NCI-H2227 (cell line): Measurements from ENCODE around the gene CPLANE1.

ENCODE experiments used
- DNase-seq: peaks from one replicate; lab custom pipeline; 2025; ENCODE audit not compliant: unreplicated experiment; lab: John Stamatoyannopoulos, UW

Gene CPLANE1

DNA sequence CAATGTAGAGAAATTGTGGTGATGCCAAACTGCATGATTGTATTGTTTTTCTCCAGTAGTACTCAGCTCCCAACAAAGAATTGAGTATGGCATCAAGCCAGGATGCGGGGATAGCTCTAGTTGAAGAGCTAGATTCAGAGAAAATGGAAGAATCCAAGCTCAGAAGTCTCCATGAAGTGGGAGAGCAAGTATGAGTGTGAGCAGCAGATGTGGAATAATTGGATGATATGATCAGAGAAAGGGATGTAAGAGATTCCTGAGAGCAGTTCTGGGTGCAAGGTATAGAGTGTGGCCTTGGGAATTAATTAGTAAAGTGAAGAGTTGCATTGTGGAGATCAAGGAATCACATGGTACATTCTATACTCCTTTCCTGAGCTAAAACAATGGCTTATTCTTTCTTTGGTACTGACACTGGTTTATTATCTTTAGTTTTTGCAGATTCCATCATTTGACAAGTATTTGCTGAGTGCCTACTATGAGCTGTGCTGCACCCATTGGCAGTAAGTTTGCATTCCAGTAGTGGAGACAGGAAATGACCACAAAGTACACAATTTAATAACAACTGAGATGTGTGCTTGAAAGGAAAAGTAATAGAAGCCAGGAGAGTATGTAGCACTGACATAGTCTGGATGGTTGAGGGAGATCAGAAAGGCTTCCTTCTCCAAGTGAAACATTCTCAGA lies 177.1 kb downstream of the CPLANE1 start:
- DNase-seq, result no peak

DNA sequence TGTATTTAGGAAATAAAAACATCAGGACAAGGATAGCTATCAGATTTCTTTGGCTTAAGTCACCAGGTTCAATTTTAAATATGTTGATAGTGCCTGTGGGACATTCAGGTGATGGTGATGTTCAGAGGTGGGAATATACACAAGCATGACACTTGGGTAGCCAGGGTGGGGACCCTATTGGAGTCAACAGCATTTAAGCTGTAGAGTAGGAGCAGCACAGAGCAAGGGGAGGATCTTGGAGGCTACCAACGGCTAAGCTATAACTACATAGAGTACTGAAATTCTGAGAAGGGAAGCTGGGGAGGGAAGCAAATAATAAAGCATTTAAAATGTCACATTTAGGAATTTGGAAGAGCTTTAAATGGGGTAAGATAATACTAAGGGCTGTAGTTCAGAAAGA lies 177.7 kb downstream of the CPLANE1 start:
- DNase-seq, result no peak

DNA sequence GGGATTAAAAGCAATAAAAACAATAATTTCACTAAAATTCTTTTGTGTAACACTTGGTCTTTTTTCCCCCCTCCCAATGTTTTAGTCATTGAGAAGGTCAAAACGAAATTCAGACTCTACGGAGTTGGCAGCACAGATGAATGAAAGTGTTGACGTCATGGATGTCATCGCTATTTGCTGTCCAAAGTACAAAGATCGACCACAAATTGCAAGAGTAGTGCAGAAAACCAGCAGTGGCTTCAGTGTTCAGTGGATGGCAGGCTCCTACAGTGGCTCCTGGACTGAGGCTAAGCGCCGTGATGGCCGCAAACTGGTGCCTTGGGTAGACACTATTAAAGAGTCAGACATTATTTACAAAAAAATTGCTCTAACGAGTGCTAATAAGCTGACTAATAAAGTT lies 184.7 kb downstream of the CPLANE1 start:
- no peak for DNase-seq

DNA sequence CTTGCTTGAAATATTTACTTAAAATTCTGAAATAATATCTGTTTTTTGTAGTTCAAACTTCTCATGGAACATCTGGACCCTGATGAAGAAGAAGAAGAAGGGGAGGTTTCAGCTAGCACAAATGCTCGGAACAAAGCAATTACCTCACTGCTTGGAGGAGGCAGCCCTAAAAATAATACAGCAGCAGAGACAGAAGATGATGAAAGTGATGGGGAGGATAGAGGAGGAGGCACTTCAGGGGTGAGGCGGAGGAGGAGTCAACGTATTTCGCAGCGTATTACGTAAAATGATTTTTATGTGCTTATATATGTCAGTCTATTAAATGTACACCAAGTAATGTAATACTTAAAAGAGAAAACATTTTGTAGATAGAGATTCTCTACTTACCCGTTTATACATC lies 185.4 kb downstream of the CPLANE1 start:
- DNase-seq, result no peak

DNA sequence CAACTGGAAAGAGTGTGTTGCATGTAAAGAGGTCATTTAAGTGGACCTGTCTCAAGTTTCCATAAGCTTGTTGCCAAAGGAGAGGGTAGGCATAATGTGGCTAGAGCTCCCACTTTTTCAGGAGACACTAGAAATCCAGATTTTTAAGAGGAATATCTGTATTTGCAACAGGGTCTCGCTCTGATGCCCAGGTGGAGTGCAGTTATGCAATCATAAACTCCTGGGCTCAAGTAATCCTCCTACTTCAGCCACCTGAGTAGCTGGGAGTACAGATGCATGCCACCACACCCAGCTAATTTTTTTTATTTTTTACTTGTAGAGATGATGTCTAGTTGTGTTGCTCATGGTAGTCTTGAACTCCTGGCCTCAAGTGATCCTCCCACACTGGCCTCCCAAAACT lies 189.1 kb downstream of the CPLANE1 start:
- no peak for DNase-seq

DNA sequence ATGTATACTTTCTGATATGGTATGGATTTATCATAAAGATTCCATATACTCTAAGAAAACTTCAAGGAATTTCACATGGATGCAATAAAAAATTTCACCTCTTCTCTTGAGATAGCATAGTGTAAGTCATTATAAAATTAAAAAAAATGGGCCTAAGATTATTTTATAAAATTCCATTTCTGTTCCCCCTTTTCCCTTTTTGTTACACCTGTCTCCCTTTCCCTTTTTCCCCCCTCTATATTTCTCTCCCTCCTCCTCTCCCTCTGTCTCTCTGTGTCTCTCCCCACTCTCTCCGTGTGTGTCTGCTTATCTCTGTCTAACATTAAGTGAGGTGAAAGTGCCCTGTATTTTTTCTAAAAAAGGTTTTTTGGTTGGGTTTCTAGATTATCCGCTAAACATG lies 192.4 kb downstream of the CPLANE1 start:
- no peak for DNase-seq
